Stimulated activated CD4-positive, alpha-beta T cell treated with anti-CD3 and anti-CD28 coated beads, TNF-alpha, amount 100 ng/mL, for 24 hours (primary cell): ENCODE data around the gene RAB40AL.
A peak's percentile ranks its signal among the peaks of the same experiment; 100 is the strongest.
"Not testable (repeated sequence)": the region's sequence is repeated elsewhere in the genome, so short reads cannot be mapped to it uniquely, and the experiment has no call there.

Source experiments
- DNase-seq, 3 experiments: peaks; one replicate each; pipeline ENCODE4 v3.0.0-alpha.2; 2020; ENCODE audit warnings: low read depth in 3 of 3

RAB40AL gene, protein sequence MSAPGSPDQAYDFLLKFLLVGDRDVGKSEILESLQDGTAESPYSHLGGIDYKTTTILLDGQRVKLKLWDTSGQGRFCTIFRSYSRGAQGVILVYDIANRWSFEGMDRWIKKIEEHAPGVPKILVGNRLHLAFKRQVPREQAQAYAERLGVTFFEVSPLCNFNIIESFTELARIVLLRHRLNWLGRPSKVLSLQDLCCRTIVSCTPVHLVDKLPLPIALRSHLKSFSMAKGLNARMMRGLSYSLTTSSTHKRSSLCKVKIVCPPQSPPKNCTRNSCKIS

GRCh38 chrX:102936972-102937371 is at the start of gene RAB40AL:
TSS of gene RAB40AL (plus strand) at chrX:102937272. CDS start at chrX:102937319, 47 bp downstream.
- DNase-seq, result not testable (repeated sequence)

GRCh38 chrX:102887687-102888086 is 49.4 kb upstream of the RAB40AL start:
- no peak for DNase-seq

- no peak for DNase-seq
These were observed 45.0 kb upstream of the RAB40AL start for GRCh38 chrX:102892103-102892502.

GRCh38 chrX:102899940-102900916 is 36.8 kb upstream of the RAB40AL start:
- peak; percentile 30 to 64 (median 39) for DNase-seq

GRCh38 chrX:102902355-102902754 is 34.7 kb upstream of the RAB40AL start:
- no peak for DNase-seq

- DNase-seq, result no peak
These were observed 5.9 kb upstream of the RAB40AL start for GRCh38 chrX:102930990-102931756.

DNA sequence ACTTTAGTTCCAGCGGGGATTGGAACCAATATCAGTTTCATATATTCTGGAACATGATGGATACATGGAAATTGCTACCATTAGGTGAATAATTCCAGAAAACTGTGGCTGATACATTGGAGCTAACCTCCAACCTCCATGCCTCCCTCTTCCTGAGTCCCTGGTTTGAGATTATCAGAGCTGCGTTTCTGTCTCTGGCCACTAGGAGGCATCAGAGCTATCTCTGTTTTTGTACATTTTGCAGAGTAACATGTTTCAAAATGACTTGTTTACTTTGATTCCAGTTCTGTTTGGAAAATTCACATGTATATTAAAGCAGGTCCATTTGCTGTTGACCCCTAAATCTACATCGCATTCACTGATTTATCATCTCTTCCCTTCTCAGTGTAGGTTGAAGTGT is 2.4 kb upstream of the RAB40AL start:
- DNase-seq, result peak in 2 of 3 experiments; percentile 1 to 7

- peak; percentile 11 to 48 (median 14) for DNase-seq
These were observed 14.1 kb downstream of the RAB40AL start for GRCh38 chrX:102950908-102951866.

DNA sequence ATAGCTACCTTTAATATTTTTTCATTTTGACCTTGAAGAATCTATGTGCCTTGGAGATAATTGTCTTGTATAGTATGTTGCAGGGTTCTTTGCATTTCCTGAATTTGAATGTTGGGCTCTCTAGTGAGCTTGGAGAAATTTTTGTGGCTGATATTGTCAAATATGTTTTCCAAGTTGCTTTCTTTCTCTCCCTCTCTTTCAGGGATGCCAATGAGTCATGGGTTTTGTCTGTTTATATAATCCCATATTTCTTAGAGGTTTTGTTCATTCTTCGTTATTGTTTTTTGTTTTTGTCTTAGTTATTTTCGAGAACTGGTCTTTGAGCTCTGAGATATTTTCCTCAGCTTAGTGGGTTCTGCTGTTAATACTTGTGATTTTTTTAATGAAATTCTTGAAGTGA is 20.7 kb downstream of the RAB40AL start:
- DNase-seq, result no peak

- DNase-seq, result no peak
These were observed 21.7 kb downstream of the RAB40AL start for GRCh38 chrX:102958794-102959193.

GRCh38 chrX:102959471-102959870 is 22.4 kb downstream of the RAB40AL start:
- DNase-seq, result no peak

GRCh38 chrX:102963955-102964354 is 26.9 kb downstream of the RAB40AL start:
- no peak for DNase-seq

GRCh38 chrX:102964940-102965339 is 27.9 kb downstream of the RAB40AL start:
- no peak for DNase-seq

DNA sequence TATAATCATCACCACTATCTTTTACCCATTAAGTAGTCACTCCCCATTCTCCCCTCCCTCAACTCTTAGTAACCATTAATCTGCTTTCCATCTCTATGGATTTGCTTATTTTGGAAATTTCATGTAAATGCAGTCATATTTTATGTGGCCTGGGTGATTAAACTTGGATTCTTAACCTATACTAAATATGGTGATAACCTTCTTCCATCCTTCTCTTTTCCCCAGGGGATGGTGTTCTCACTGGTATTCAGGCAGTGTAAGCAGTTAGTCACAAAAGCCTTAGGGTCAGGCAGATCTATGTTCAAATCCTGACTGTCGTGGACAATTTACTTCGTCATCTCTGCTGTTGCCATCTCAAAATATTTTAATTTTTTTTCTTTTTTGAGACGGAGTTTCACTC is 29.6 kb downstream of the RAB40AL start:
- no peak for DNase-seq

DNA sequence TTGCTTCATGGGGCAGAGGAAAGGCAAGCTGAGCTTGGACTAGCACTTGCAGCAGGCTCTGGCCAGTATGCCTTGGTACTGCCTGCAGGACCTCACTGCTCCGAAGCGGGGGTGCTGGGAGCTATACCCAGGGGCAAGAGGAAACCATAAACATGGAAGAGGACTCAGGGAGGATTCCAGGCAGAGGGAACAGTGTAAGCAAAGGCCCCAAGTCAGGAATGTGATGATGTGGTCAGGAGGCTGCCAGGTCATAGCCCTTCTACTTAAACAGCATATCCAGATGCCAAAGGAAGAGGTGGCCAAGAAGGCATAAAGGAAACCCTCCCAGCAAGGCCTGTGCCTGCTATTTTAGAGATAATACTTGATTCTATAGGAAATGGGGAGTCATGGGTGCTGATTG is 31.1 kb downstream of the RAB40AL start:
- DNase-seq, result no peak

- DNase-seq, result not testable (repeated sequence)
These were observed 34.5 kb downstream of the RAB40AL start for GRCh38 chrX:102971536-102971935.

GRCh38 chrX:102975016-102975415 is 37.9 kb downstream of the RAB40AL start:
- DNase-seq, result no peak

GRCh38 chrX:102976286-102976685 is 39.2 kb downstream of the RAB40AL start:
- no peak for DNase-seq

DNA sequence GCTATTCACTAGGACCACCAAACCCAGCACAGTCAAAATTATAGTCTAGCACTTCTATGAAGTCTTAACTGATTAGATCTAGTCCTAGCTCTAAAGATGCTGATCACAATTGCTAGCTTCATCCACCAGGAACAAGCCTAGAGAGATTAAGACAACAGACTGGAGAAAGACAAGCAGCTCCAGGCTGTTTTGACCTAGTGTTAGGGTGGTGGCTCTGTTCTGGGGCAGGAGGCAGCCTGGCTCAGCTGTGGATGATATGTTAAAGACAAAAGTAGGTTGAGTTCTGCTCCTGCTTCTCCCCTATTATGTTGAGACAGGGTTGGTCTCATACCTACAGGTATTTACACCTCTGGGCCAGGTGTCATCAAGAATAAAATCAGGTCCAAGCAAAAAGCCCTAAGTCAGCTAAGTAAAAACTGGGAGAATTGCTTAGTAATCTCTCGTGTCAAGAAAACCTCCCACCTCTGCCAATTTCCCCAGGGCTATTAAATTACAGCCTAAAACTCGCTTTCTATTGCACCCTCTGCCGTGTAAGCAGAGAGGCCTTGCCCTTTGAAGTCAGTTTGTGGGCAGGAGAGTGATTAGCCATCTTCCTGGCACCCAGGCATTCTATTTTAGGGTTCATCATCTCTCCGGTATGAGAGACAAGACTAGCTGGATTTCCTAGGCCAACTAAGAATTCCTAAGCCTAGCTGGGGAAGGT is 39.9 kb downstream of the RAB40AL start:
- DNase-seq, result no peak

DNA sequence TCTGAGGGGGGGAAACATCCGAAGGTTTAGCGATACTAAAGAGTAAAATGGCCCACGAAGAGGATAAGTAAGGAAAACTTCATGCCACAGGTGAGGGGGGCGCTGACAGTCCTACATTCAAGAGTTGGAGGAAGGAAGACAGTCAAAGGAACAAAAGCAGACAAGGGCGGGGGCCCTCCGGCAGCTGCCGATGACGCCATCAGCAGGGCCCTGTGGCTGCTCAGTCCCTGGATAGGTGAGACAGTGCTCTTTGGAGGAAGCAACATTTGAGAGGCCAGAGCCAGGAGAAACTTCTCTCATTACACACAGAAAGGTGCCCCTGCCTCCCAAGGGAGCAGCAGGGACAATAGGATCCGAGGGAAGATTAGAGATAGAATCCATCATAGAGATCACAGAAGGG is 41.5 kb downstream of the RAB40AL start:
- no peak for DNase-seq
